HUES48 (cell line): ENCODE results near the gene DNAJC7.

Experiments
- H3K27ac ChIP-seq: one replicate; pipeline ENCODE4 v1.7.0; 2013; ENCODE audit warnings: low read depth, low read length, inconsistent platforms
- H3K27me3 ChIP-seq: 2 replicates; pipeline ENCODE4 v1.6.1; 2013; ENCODE audit warnings: mild to moderate bottlenecking, low read length; ENCODE audit not compliant: control insufficient read depth, insufficient read depth
- H3K36me3 ChIP-seq: 2 replicates; pipeline ENCODE4 v1.6.1; 2013; ENCODE audit warnings: low read length; ENCODE audit not compliant: control insufficient read depth, insufficient read depth
- H3K4me1 ChIP-seq: 2 replicates; pipeline ENCODE4 v1.6.1; 2013; ENCODE audit warnings: mild to moderate bottlenecking, low read length; ENCODE audit not compliant: control insufficient read depth, insufficient read depth
- H3K4me3 ChIP-seq: 2 replicates; pipeline ENCODE4 v1.5.1; 2013; ENCODE audit warnings: mild to moderate bottlenecking, low read depth, low read length
- H3K9ac ChIP-seq: 2 replicates; pipeline ENCODE4 v1.6.1; 2013; ENCODE audit warnings: mild to moderate bottlenecking, low read depth, low read length, moderate library complexity
- H3K9me3 ChIP-seq: 2 replicates; pipeline ENCODE4 v1.6.1; 2013; ENCODE audit warnings: low read length; ENCODE audit not compliant: control insufficient read depth, insufficient read depth

Gene DNAJC7

DNA sequence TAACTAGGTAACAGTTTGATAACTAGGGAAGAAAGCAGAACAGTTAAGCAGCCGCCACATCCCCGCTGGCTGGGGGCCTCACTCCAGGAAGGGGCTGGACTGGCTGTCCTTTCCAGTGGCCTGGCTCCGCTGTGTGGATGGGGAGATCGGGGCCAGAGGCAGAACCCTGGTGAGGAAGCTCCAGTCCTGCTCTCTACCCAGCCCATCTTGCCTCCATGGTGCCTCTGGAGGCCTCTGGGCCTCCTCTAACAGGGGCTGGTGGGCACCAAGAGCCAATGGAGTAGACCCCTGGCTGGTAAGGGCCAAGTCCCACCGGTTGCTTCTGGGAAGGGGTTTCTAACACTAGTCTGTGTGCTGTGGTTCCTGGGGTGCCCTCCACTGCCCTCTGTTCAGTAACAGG is 42.6 kb downstream of the DNAJC7 start:
- peaks cover 80% of the 10 kb centered on the region for H3K36me3 ChIP-seq
- no peaks in the 10 kb centered on the region for H3K4me1 ChIP-seq
- H3K4me3 ChIP-seq, result no peak overlapping the region
- no peak overlapping the region for H3K9ac ChIP-seq
- no peaks in the 10 kb centered on the region for H3K9me3 ChIP-seq
- H3K27me3 ChIP-seq, result no peaks in the 10 kb centered on the region
- H3K27ac ChIP-seq, result no peak overlapping the region

DNA sequence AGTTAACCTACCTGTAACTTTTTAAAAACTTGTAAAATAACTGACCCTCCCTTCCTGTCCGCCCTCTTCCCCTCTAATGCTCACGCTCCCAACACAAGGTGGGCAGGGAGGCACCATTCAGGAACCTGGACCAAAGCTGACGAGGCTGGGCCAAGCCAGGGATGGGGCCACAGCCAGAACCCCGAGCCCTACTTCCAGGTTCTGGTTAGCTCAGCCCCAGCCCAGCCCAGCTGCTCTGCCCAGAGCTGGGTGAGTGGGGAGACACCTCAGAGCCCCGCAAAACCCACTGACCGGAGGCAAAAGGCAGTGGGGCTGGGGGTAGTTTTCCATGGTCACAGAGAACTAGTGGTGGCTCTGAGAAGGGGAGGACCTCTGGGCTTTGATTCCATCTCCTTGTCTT is 43.2 kb downstream of the DNAJC7 start:
- H3K4me1 ChIP-seq, result no peaks in the 10 kb centered on the region
- no peak overlapping the region for H3K27ac ChIP-seq
- H3K27me3 ChIP-seq, result no peaks in the 10 kb centered on the region
- no peak overlapping the region for H3K9ac ChIP-seq
- no peak overlapping the region for H3K4me3 ChIP-seq
- no peaks in the 10 kb centered on the region for H3K9me3 ChIP-seq
- peaks cover 83% of the 10 kb centered on the region for H3K36me3 ChIP-seq

DNA sequence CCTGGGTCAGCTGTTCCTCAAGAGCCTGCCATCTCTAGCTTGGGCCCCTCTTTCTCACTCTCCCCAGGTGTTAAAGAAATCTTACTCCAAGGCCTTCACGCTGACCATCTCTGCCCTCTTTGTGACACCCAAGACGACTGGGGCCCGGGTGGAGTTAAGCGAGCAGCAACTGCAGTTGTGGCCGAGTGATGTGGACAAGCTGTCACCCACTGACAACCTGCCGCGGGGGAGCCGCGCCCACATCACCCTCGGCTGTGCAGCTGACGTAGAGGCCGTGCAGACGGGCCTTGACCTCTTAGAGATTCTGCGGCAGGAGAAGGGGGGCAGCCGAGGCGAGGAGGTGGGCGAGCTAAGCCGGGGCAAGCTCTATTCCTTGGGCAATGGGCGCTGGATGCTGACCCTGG is 43.8 kb downstream of the DNAJC7 start:
- Histone ChIP-seq H3K9me3 (no peaks in the 10 kb centered on the region), H3K27me3 (no peaks in the 10 kb centered on the region), H3K4me1 (no peaks in the 10 kb centered on the region), H3K9ac (no peak overlapping the region), H3K36me3 (peaks cover 85% of the 10 kb centered on the region), H3K27ac (no peak overlapping the region), H3K4me3 (no peak overlapping the region)

DNA sequence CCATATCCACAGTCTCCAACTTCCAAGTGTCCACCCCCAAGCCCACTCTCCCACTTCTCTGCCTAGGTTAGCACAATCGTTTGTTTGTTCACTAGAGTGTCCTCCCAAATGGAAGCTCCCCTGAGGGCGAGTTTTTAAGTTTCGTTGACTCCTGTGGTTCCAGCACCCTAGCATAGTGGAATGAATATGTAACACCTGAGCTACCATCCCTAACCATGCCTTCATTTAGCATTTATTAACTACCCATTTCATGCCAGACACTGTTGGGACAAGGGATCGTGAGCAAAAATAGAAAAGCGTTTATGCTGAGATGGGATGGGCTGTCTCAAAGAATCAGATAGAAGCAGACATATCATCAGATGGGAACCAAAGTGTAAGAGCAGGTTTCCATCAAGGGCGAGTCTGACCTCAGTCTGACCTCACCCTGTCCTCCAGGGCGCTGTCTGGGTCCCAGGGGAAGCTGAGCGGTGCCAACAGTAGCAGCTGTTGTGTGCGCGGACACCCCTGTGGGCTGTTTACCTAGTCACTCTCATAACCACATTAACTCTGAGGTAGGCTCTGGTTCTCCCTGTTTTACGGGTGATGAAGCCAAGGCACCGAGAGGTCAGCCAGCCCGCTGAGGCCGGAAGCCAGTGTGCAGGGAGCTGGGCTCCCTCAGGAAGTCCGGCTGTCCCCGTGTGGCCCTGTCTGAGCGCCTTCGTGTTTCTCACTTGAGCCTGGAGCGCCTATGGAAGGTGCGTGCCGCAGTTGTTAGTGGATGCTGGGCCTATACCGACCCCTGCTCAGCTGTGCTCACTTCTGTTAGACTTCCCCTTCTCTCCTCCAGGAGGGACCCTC is 44.5 kb downstream of the DNAJC7 start:
- H3K4me3 ChIP-seq, result no peak overlapping the region
- H3K27ac ChIP-seq, result no peak overlapping the region
- no peaks in the 10 kb centered on the region for H3K27me3 ChIP-seq
- peaks cover under 1% of the 10 kb centered on the region; the same call in 1 of the 2 replicates for H3K4me1 ChIP-seq
- no peak overlapping the region for H3K9ac ChIP-seq
- H3K36me3 ChIP-seq, result peaks cover 85% of the 10 kb centered on the region
- H3K9me3 ChIP-seq, result no peaks in the 10 kb centered on the region

DNA sequence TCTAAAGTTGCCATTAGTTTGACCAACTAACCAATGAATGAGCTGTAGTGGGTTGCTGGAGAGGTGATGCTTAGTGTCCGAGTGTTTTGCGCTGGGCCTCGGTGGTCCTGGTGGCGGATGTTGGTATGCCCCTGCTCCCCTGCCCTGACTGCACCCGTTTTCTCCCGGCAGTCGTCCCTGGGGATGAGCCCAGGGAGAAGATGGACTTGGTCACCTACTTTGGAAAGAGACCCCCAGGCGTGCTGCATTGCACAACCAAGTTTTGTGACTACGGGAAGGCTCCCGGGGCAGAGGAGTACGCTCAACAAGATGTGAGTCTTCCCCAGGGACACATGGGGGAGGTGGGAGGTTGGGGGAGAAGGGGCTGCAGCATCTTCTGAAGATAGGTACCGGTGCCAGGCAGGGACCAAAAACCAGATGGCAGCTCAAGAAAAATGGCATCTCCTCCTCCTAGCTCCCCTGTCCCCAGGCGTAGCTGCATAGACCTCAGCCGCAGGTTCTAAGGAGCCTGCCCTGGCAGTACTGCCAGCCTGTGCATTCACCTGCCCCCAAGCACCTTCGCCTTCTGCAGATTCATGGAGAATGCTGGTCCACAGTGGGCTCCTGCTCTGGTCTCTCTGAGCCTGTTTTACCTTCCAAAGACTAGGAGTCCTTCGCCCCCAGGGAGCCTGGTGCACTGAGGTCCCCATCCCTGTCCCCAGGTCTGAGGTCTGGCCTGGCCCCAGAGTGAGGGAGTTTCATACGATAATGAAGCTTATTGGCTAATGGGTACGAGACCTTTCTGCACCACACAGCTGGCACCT is 45.3 kb downstream of the DNAJC7 start:
- no peak overlapping the region for H3K4me3 ChIP-seq
- H3K27me3 ChIP-seq, result no peaks in the 10 kb centered on the region
- H3K9ac ChIP-seq, result no peak overlapping the region
- H3K4me1 ChIP-seq, result peaks cover 6% of the 10 kb centered on the region; the same call in 1 of the 2 replicates
- no peak overlapping the region for H3K27ac ChIP-seq
- H3K9me3 ChIP-seq, result no peaks in the 10 kb centered on the region
- H3K36me3 ChIP-seq, result peaks cover 76% of the 10 kb centered on the region

DNA sequence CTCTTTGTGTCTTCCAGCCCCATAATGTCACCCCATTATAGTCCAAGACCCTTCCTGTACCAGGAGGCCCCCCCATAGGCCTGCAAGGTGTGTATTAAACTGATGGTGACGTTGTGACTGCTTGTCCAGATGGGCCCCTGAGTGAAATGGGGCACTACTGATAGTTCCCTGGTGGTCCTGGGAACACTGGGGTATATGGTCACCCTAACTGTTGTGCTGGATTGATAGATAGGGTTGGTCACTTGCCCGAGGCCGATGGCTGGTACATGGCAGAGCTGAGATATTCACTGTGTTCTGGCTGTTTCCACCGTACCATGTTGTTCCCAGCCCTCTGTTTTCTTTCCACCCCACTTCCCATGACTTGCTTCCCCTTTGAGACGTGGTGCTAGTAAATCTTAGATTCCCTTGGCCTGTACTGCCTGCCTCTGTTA is 46.3 kb downstream of the DNAJC7 start:
- H3K27me3 ChIP-seq, result no peaks in the 10 kb centered on the region
- no peaks in the 10 kb centered on the region for H3K9me3 ChIP-seq
- peaks cover 6% of the 10 kb centered on the region; the same call in 1 of the 2 replicates for H3K4me1 ChIP-seq
- peaks cover 66% of the 10 kb centered on the region for H3K36me3 ChIP-seq
- H3K9ac ChIP-seq, result no peak overlapping the region
- no peak overlapping the region for H3K27ac ChIP-seq
- H3K4me3 ChIP-seq, result no peak overlapping the region

DNA sequence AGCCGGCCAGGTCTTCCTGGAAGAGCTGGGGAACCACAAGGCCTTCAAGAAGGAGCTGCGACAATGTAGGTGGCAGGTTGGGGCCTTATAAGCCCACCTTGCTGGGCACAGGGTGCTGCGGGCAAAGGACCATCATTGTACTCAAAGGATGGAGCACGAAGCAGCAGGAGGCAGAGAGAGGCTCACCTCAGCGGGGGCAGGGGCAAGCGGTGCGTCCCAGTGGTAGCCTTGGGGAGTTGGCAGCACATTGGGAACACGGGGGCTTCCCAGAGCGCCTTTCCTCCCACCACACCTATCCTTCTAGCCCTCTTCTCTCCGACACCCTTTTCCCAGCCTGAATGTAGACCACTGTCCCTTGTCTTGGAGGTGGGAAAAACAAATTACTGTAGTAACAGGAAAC is 48.6 kb downstream of the DNAJC7 start:
- H3K36me3 ChIP-seq, result peaks cover 43% of the 10 kb centered on the region
- no peak overlapping the region for H3K27ac ChIP-seq
- peaks cover 10% of the 10 kb centered on the region for H3K4me1 ChIP-seq

DNA sequence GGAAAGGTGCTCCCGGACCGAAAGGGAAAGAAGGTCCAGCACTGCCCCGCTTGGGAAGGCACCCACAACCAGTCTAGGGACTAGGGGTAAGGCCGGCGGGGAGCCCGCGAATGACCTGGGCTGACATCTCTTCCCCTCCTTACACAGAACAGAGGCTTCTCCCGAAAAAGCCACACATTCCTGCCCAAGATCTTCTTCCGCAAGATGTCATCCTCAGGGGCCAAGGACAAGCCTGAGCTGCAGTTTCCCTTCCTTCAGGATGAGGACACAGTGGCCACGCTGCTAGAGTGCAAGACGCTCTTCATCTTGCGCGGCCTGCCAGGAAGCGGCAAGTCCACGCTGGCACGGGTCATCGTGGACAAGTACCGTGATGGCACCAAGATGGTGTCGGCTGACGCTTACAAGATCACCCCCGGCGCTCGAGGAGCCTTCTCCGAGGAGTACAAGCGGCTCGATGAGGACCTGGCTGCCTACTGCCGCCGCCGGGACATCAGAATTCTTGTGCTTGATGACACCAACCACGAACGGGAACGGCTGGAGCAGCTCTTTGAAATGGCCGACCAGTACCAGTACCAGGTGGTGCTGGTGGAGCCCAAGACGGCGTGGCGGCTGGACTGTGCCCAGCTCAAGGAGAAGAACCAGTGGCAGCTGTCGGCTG is 49.2 kb downstream of the DNAJC7 start:
- no peaks in the 10 kb centered on the region for H3K9me3 ChIP-seq

More for the DNA sequence above, 48.6 kb downstream of the DNAJC7 start:
- H3K9ac ChIP-seq, result no peak overlapping the region
- H3K9me3 ChIP-seq, result no peaks in the 10 kb centered on the region
- no peak overlapping the region for H3K4me3 ChIP-seq
- no peaks in the 10 kb centered on the region for H3K27me3 ChIP-seq

DNA sequence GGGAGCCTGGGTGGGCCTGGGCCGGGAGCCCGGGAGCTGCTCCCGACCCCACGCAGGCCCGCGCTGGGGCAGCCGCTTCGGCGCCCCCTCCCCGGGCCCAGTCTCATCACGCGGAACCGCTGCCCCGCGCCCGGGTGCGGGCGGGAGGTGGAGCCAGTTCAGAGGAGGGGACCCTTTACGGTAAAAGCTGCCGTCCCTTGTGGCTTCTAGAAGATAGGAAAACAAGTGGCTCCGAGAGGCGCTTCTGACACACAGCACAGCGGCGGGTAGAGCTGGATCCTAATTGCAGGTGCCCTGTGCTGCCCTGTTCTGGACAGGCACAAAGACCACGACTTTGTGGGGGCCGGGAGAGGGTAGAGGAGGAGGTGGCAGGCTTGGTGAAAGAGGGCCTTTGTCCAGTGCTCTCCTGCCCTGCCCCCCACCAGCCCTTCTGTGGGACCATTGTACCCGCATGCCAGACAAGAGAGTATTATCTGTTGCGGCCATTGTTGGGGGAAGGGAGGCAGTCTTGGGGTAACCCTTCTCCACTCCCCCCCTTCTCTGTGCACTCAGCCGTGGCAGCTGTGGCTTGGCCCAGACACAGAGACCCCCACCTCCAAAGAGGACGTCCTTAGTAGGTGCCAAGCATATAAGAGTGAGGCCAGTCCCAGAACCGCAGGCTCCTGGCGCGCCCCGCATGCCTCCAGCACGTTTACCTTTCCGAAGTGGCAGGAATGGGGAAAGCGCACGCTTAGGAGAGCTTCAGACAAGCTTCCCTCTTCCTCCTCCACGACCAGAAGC is 49.9 kb downstream of the DNAJC7 start:
- H3K9ac ChIP-seq, result peak overlapping the region; percentile 82
- H3K9me3 ChIP-seq, result no peaks in the 10 kb centered on the region
- peaks cover 10% of the 10 kb centered on the region for H3K4me1 ChIP-seq

More for the DNA sequence above, 49.2 kb downstream of the DNAJC7 start:
- Histone ChIP-seq H3K4me1 (peaks cover 10% of the 10 kb centered on the region), H3K27me3 (no peaks in the 10 kb centered on the region), H3K36me3 (peaks cover 37% of the 10 kb centered on the region), H3K9ac (no peak overlapping the region), H3K4me3 (peak overlapping the region; percentile 85; the same call in 1 of the 2 replicates), H3K27ac (no peak overlapping the region)

DNA sequence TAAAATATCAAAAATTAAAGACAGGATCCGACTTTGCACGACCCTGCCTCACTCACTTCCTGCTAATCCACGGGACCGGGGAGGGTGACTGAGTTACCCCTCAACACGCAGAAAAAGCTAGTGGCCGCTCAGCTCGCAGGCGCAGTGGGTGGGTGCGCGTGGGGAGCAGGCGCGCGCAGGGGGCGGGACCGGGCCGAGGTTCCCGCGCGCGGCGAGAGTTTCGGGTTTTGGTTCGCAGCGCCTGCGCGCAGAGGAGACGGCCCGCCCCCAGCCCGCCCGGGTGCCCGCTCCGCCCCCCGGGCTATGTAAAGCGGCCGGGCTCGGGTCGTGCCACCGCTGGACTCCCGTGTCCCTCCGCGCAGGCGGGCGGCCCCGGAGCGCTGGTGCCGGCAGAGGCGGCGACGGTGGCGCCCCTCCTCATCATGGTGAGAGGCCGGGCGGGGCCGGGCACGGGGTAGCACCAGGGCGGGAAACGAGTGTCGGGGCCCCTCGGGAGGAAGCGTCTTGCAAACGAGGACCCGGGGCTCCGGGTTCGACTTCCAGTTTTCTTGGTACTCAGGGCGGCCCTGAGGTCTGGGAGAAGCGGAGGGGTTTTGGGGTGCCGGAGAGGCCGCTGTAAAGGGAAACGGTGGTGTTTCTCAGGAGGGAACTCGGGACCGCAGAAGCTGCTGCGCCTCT is 50.6 kb downstream of the DNAJC7 start, which contains the start of gene CNP:
TSS of gene CNP (plus strand) at position 333 of the 678 bp plus-strand sequence. CDS start at position 423, 90 bp downstream.
- Histone ChIP-seq H3K27ac (peak within 1 kb of the TSS; percentile 87), H3K9me3 (no peaks in the 10 kb centered on the region), H3K4me1 (peaks cover 10% of the 10 kb centered on the region), H3K36me3 (peaks cover 23% of the 10 kb centered on the region), H3K9ac (peak within 1 kb of the TSS; percentile 82), H3K4me3 (peak within 1 kb of the TSS; percentile 85), H3K27me3 (no peaks in the 10 kb centered on the region)

More for the DNA sequence above, 49.9 kb downstream of the DNAJC7 start:
- Histone ChIP-seq H3K27ac (peak overlapping the region; percentile 78), H3K27me3 (no peaks in the 10 kb centered on the region), H3K4me3 (peak overlapping the region; percentile 85), H3K36me3 (peaks cover 30% of the 10 kb centered on the region)
